ENCODE results near the gene CCL17. TPM values are rescaled to one million over a fixed set of nuclear protein-coding genes. Genes with fewer than 3 reads are reported as not detected.
"Not testable (repeated sequence)": the region's sequence is repeated elsewhere in the genome, so short reads cannot be mapped to it uniquely, and the experiment has no call there.

The CCL17 gene
- polyA plus RNA-seq, 1 experiment, result not detected

GRCh38 chr16:57373117-57373947 is 31.2 kb upstream of the CCL17 start:
- CTCF ChIA-PET, result no interaction called here
- no peak for DNase-seq (ENCODE audit: low read depth, low spot score)
- H3K27me3 ChIP-seq (ENCODE audit: control insufficient read depth, insufficient read depth, low read length), result peaks cover 24% of the 10 kb centered on the region

DNA sequence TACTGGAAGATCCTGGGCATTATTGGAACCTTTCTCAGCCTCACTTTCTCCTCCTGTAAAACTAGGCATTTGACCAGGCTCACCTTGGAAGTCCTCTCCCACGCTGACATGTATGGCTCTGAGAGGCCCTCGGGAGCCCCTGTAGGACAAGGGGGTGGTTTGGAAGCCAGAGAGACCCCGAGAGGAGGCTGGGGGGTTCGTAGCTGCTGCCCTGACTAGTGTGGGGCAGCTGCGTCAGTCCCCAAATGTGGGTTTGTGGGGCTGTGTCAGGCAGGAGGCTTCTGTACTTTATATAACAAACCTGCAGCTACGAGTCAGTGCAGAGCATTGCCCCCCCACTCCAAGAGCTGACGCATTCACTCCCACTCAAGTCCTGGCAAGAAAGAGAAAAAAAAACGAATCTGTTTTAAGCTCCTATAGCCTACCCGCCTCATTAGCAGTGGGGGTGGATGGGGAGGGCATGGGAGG is 30.5 kb upstream of the CCL17 start:
- H3K27ac ChIP-seq (ENCODE audit: low read depth, low read length), result no peak overlapping the region
- CTCF ChIA-PET, result no interaction called here
- peaks cover 22% of the 10 kb centered on the region for H3K27me3 ChIP-seq (ENCODE audit: control insufficient read depth, insufficient read depth, low read length)
- H3K9me3 ChIP-seq (ENCODE audit: control insufficient read depth, insufficient read depth, low read length), result no peaks in the 10 kb centered on the region; the same call in 1 of the 2 replicates
- H3K4me3 ChIP-seq (ENCODE audit: low read depth, low read length), result no peak overlapping the region
- DNase-seq (ENCODE audit: low read depth, low spot score), result no peak
- no peak for TF ChIP-seq CTCF (IDR thresholded peaks at IDR 0.05; ENCODE audit: low read depth, low read length)
- POLR2A ChIA-PET, result interaction anchor here (0.5 kb wide), 1 partner anchor 497 kb away, joined by 3 read pairs; no protein-coding TSS in a partner anchor

More at GRCh38 chr16:57373117-57373947, 31.2 kb upstream of the CCL17 start:
- no peak overlapping the region for H3K27ac ChIP-seq (ENCODE audit: low read depth, low read length)
- no peak overlapping the region for H3K4me3 ChIP-seq (ENCODE audit: low read depth, low read length)
- TF ChIP-seq CTCF (IDR thresholded peaks at IDR 0.05; ENCODE audit: low read depth, low read length), result no peak
- POLR2A ChIA-PET, result no interaction called here
- no peaks in the 10 kb centered on the region; the same call in 1 of the 2 replicates for H3K9me3 ChIP-seq (ENCODE audit: control insufficient read depth, insufficient read depth, low read length)

GRCh38 chr16:57374925-57375465 is 29.6 kb upstream of the CCL17 start:
- POLR2A ChIA-PET, result interaction anchor here (0.5 kb wide), 1 partner anchor 496 kb away, joined by 3 read pairs; no protein-coding TSS in a partner anchor
- H3K9me3 ChIP-seq (ENCODE audit: control insufficient read depth, insufficient read depth, low read length); H3K4me3 ChIP-seq (ENCODE audit: low read depth, low read length); H3K27ac ChIP-seq (ENCODE audit: low read depth, low read length); DNase-seq (ENCODE audit: low read depth, low spot score); CTCF ChIA-PET: not testable (repeated sequence)
- peaks cover 14% of the 10 kb centered on the region for H3K27me3 ChIP-seq (ENCODE audit: control insufficient read depth, insufficient read depth, low read length)

- no peak for TF ChIP-seq CTCF (IDR thresholded peaks at IDR 0.05; ENCODE audit: low read depth, low read length)
- CTCF ChIA-PET, result no interaction called here
- POLR2A ChIA-PET, result no interaction called here
Observed at GRCh38 chr16:57376313-57376818, 28.2 kb upstream of the CCL17 start.

DNA sequence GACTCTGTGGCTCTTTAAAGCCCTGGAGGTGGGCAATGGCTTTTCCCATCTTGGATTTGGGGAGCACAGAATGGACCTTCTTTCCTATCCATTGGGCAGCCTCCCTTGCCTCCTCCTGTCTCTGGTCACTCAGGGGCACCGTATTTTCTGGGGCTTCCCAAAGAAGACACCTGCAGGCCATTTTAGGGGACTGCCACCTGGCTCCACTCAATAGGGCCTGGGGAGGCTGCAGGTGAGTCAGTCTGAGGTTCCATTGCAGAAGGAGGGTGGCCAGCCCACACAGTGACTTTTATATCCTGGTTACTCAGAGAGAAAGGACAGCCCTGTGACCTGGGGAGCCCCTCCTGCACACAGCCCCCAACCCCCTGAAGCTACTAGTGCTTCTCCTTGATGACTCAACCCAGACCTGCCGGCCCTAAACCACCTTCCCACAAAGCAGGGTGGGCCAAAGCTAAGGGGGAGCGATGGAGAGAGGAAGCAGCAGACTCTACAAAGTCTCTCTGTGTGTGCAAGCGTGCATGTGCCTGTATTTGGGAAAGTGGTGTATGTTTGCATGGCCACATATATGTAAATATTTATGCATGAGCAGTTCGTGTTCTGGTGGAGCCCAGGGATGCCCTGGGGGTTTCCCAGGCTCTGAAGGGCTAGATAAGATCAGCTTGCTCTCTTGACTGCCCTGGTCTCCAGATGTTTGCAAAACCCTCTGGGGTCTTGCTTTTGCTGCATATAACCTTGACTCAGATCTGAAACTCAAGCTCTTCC is 27.3 kb upstream of the CCL17 start:
- Histone ChIP-seq H3K9me3 (ENCODE audit: control insufficient read depth, insufficient read depth, low read length) (no peaks in the 10 kb centered on the region; the same call in 1 of the 2 replicates), H3K27ac (ENCODE audit: low read depth, low read length) (peak overlapping the region; percentile 75), H3K4me3 (ENCODE audit: low read depth, low read length) (no peak overlapping the region), H3K27me3 (ENCODE audit: control insufficient read depth, insufficient read depth, low read length) (peaks cover 10% of the 10 kb centered on the region)
- TF ChIP-seq CTCF (IDR thresholded peaks at IDR 0.05; ENCODE audit: low read depth, low read length), result no peak
- ChIA-PET POLR2A (no interaction called here), CTCF (interaction anchor here (0.6 to 1.7 kb wide), 4 partner anchors 40 to 88 kb away, joined by 3 to 6 read pairs (median 4); partner anchors contain the start of gene POLR2C)
- DNase-seq (ENCODE audit: low read depth, low spot score), result peak; percentile 79

More at GRCh38 chr16:57376313-57376818, 28.2 kb upstream of the CCL17 start:
- Histone ChIP-seq H3K27ac (ENCODE audit: low read depth, low read length) (no peak overlapping the region), H3K4me3 (ENCODE audit: low read depth, low read length) (no peak overlapping the region), H3K27me3 (ENCODE audit: control insufficient read depth, insufficient read depth, low read length) (peaks cover 13% of the 10 kb centered on the region), H3K9me3 (ENCODE audit: control insufficient read depth, insufficient read depth, low read length) (no peaks in the 10 kb centered on the region; the same call in 1 of the 2 replicates)
- DNase-seq (ENCODE audit: low read depth, low spot score), result no peak

All from AG04450 (cell line).